ENCODE data around the gene ZNF398. TPM values are rescaled to one million over a fixed set of nuclear protein-coding genes. Genes with fewer than 3 reads are reported as not detected.

ZNF398 gene
- total and polyA plus RNA-seq, 2 of the 13 experiments (the other 11 are each of a cell fraction or from before 2014, with no cell fraction given): 3.0 to 8.9 TPM

DNA sequence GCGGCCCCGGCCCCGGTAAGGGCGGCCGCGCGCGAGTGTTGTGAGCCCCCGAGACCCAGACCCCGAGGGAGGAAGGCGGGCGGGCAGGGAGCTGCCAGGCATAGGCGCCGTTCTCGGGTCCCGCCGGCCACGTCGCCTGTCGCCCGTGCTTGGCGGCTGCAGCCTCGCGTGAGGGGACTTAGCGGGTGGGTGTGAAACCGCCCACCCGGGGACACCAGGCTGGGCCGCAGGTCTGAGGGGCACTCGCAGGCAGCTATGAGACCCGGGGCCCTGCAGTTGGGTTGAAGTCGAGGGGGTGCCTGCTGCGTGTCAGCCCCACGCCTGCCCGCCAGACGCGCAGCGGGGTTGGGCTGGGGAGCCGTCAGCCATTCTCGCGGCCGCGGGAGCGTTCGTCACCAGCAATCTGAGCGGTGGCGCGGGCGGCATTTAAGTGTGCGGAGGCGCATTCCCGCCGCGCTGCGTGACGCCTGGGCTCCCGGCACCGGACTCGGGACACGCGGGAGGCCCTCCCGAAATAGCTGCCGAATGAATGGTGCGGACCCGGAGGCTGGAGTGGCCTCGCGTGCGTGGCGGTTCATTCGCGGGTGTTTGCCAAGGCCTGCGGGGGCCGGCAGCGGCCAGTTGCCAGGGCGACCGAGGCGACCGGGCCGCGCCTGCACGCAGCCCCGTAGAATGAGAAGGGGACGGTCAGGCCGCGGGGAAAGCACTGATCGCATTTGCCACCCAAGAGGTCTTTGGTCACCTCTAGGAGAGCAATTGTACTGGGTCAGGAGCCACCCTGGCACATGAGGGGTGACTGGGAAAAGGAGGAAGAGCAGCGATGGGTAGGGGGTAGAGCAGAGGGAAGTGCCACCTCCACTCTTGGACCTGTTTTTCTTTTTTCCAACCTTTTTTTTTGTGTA is 750 bp downstream of the ZNF398 start (continued):
- TF ChIP-seq, protein P1, sequence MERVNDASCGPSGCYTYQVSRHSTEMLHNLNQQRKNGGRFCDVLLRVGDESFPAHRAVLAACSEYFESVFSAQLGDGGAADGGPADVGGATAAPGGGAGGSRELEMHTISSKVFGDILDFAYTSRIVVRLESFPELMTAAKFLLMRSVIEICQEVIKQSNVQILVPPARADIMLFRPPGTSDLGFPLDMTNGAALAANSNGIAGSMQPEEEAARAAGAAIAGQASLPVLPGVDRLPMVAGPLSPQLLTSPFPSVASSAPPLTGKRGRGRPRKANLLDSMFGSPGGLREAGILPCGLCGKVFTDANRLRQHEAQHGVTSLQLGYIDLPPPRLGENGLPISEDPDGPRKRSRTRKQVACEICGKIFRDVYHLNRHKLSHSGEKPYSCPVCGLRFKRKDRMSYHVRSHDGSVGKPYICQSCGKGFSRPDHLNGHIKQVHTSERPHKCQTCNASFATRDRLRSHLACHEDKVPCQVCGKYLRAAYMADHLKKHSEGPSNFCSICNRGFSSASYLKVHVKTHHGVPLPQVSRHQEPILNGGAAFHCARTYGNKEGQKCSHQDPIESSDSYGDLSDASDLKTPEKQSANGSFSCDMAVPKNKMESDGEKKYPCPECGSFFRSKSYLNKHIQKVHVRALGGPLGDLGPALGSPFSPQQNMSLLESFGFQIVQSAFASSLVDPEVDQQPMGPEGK (CRISPR knock-in tag; IDR thresholded peaks at IDR 0.05): peak; percentile 14; the same call in 1 of the 2 replicates
- TF ChIP-seq RCOR2 (CRISPR knock-in tag; IDR thresholded peaks at IDR 0.05) (no peak), ZNF30 (CRISPR knock-in tag; IDR thresholded peaks at IDR 0.05) (0 out of 2 replicates have a peak, but pooled peaks have one; percentile 69), LCORL (IDR thresholded peaks at IDR 0.05) (no peak), LCORL (CRISPR knock-in tag; IDR thresholded peaks at IDR 0.05) (0 out of 2 replicates have a peak, but pooled peaks have one; percentile 10), PCBP2 (optimal IDR thresholded peaks at IDR 0.05; ENCODE audit: low read depth, low read length, poor library complexity, severe bottlenecking) (no peak), ZNF841 (CRISPR knock-in tag; IDR thresholded peaks at IDR 0.05; ENCODE audit: borderline replicate concordance) (no peak), ZNF205 (CRISPR knock-in tag; IDR thresholded peaks at IDR 0.05) (no peak), EEA1 (CRISPR knock-in tag; IDR thresholded peaks at IDR 0.05; ENCODE audit: borderline replicate concordance) (no peak; the same call in 1 of the 2 replicates), ZNF83 (CRISPR knock-in tag; IDR thresholded peaks at IDR 0.05; ENCODE audit: borderline replicate concordance) (no peak), ZNF557 (CRISPR knock-in tag; IDR thresholded peaks at IDR 0.05) (no peak), ZEB1 (IDR thresholded peaks at IDR 0.05; ENCODE audit: insufficient replicate concordance, low read depth) (no peak)
- TF ChIP-seq, protein P2, sequence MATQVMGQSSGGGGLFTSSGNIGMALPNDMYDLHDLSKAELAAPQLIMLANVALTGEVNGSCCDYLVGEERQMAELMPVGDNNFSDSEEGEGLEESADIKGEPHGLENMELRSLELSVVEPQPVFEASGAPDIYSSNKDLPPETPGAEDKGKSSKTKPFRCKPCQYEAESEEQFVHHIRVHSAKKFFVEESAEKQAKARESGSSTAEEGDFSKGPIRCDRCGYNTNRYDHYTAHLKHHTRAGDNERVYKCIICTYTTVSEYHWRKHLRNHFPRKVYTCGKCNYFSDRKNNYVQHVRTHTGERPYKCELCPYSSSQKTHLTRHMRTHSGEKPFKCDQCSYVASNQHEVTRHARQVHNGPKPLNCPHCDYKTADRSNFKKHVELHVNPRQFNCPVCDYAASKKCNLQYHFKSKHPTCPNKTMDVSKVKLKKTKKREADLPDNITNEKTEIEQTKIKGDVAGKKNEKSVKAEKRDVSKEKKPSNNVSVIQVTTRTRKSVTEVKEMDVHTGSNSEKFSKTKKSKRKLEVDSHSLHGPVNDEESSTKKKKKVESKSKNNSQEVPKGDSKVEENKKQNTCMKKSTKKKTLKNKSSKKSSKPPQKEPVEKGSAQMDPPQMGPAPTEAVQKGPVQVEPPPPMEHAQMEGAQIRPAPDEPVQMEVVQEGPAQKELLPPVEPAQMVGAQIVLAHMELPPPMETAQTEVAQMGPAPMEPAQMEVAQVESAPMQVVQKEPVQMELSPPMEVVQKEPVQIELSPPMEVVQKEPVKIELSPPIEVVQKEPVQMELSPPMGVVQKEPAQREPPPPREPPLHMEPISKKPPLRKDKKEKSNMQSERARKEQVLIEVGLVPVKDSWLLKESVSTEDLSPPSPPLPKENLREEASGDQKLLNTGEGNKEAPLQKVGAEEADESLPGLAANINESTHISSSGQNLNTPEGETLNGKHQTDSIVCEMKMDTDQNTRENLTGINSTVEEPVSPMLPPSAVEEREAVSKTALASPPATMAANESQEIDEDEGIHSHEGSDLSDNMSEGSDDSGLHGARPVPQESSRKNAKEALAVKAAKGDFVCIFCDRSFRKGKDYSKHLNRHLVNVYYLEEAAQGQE (IDR thresholded peaks at IDR 0.05; ENCODE audit: borderline replicate concordance in 1 of 2, low read depth in 1 of 2, low read length in 2 of 2): no peak
- TF ChIP-seq, protein P3, sequence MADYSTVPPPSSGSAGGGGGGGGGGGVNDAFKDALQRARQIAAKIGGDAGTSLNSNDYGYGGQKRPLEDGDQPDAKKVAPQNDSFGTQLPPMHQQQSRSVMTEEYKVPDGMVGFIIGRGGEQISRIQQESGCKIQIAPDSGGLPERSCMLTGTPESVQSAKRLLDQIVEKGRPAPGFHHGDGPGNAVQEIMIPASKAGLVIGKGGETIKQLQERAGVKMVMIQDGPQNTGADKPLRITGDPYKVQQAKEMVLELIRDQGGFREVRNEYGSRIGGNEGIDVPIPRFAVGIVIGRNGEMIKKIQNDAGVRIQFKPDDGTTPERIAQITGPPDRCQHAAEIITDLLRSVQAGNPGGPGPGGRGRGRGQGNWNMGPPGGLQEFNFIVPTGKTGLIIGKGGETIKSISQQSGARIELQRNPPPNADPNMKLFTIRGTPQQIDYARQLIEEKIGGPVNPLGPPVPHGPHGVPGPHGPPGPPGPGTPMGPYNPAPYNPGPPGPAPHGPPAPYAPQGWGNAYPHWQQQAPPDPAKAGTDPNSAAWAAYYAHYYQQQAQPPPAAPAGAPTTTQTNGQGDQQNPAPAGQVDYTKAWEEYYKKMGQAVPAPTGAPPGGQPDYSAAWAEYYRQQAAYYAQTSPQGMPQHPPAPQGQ (CRISPR knock-in tag; IDR thresholded peaks at IDR 0.05; ENCODE audit: borderline replicate concordance): no peak
- TF ChIP-seq, protein P4, sequence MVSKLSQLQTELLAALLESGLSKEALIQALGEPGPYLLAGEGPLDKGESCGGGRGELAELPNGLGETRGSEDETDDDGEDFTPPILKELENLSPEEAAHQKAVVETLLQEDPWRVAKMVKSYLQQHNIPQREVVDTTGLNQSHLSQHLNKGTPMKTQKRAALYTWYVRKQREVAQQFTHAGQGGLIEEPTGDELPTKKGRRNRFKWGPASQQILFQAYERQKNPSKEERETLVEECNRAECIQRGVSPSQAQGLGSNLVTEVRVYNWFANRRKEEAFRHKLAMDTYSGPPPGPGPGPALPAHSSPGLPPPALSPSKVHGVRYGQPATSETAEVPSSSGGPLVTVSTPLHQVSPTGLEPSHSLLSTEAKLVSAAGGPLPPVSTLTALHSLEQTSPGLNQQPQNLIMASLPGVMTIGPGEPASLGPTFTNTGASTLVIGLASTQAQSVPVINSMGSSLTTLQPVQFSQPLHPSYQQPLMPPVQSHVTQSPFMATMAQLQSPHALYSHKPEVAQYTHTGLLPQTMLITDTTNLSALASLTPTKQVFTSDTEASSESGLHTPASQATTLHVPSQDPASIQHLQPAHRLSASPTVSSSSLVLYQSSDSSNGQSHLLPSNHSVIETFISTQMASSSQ (IDR thresholded peaks at IDR 0.05; ENCODE audit: low read depth): no peak
- TF ChIP-seq, protein P4 (CRISPR knock-in tag; IDR thresholded peaks at IDR 0.05; ENCODE audit: borderline replicate concordance): no peak
